ENCODE results near the gene PHACTR2.

GRCh38 chr6:143741480-143741879 lies 63.7 kb downstream of the PHACTR2 start:
- no peak for TF ChIP-seq POLR2A (IDR thresholded peaks at IDR 0.05; ENCODE audit: low read depth, low read length)
- no peak for TF ChIP-seq TAF1 (IDR thresholded peaks at IDR 0.05; ENCODE audit: low read depth, low read length)
- no peak for TF ChIP-seq POLR2AphosphoS5 (IDR thresholded peaks at IDR 0.05; ENCODE audit: low read depth, low read length)
- no peak for TF ChIP-seq SPI1 (IDR thresholded peaks at IDR 0.05; ENCODE audit: low read depth, low read length)
- TF ChIP-seq POU2F2 (IDR thresholded peaks at IDR 0.05; ENCODE audit: low read depth, low read length), result no peak
